ENCODE data around the gene DHTKD1.

The DHTKD1 gene, protein sequence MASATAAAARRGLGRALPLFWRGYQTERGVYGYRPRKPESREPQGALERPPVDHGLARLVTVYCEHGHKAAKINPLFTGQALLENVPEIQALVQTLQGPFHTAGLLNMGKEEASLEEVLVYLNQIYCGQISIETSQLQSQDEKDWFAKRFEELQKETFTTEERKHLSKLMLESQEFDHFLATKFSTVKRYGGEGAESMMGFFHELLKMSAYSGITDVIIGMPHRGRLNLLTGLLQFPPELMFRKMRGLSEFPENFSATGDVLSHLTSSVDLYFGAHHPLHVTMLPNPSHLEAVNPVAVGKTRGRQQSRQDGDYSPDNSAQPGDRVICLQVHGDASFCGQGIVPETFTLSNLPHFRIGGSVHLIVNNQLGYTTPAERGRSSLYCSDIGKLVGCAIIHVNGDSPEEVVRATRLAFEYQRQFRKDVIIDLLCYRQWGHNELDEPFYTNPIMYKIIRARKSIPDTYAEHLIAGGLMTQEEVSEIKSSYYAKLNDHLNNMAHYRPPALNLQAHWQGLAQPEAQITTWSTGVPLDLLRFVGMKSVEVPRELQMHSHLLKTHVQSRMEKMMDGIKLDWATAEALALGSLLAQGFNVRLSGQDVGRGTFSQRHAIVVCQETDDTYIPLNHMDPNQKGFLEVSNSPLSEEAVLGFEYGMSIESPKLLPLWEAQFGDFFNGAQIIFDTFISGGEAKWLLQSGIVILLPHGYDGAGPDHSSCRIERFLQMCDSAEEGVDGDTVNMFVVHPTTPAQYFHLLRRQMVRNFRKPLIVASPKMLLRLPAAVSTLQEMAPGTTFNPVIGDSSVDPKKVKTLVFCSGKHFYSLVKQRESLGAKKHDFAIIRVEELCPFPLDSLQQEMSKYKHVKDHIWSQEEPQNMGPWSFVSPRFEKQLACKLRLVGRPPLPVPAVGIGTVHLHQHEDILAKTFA
- total RNA-seq, result 43.9 to 51.5 reads per million in 2 donors

DNA sequence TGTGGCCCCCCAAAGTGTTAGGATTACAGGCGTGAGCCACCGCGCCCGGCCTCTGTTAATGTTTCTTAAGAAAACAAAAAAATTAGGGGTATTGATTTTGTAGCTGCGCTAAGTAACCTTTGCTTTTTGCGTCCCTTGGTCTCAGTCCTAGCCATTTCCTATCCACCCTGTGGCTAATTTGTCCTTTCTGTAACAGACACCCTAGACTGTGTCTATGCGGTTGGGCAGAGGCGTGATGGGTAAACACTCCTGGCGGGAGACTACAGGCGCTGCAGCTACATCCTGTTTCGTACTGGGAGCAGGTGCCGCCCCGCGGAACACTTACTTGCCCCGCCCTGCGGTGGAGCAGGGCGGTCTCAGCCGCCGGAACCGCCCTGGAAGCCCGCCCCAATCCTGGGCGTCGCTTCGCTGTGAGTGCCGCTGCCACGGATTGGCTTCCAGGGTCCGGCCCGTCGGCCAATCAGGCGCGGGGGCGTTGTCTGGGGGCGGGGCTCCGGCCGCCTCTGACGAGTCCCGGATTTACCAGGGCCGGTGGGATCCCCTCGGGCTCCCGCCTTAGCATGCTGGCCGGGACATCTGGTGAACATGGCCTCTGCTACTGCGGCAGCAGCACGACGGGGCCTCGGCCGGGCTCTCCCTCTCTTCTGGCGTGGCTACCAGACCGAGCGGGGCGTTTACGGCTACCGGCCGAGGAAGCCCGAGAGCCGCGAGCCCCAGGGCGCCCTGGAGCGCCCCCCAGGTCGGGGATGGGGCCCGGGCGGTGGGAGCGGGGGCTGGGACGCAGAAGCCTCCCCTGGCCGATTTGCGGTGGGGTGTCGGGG is at the start of gene DHTKD1:
Gene DHTKD1, plus strand, starts transcription at position 506 of the 821 bp plus-strand sequence. Its CDS starts 80 bp downstream, at position 586.
- DNase-seq, result peak; percentile 98

DNA sequence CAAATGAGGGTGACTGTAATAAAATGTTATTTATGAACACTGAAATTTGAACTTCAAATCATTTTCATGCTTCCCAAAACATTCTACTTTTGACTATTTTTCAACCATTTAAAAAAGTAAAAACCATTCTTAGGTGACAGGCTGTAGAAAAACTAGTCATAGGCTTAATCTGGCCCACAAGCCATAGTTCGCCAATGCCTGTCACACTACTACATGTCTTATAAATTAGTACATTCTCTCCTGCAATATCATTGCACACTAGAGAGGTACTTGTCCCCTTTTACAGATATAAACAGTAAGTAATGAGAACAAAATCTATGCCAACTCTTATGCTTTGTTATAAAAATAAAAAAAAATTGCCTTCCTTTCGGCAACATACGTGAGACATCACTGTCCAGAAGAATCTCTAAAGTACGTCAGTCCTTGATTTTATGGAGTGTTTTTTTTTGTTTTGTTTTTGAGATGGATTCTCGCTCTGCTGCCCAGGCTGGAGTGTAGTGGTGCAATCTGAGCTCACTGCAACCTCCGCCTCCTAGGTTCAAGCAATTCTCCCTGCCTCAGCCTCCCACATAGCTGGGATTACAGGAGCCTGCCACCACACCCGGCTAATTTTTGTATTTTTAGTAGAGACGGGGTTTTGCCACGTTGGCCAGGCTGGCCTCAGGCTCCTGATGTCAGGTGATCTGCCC is 49.3 kb upstream of the DHTKD1 start:
- DNase-seq, result no peak

DNA sequence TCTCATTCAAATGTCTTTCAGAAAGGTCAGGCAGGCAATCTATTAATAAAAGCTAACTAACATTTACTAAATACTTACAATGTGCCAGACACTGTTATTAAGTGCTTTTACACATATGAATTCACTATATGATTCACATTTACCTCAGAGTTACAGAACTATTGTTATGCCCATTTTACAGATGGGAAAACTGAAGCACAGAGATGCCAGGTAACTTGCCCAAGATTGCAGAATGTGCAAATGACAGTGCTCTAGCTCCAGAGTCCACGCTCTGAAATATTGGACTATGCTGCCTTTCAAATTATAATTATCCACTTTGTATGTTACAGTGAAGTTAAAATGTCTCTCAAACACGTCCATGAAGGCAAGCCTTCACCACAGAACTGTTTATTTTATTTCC is 48.2 kb upstream of the DHTKD1 start:
- no peak for DNase-seq

DNA sequence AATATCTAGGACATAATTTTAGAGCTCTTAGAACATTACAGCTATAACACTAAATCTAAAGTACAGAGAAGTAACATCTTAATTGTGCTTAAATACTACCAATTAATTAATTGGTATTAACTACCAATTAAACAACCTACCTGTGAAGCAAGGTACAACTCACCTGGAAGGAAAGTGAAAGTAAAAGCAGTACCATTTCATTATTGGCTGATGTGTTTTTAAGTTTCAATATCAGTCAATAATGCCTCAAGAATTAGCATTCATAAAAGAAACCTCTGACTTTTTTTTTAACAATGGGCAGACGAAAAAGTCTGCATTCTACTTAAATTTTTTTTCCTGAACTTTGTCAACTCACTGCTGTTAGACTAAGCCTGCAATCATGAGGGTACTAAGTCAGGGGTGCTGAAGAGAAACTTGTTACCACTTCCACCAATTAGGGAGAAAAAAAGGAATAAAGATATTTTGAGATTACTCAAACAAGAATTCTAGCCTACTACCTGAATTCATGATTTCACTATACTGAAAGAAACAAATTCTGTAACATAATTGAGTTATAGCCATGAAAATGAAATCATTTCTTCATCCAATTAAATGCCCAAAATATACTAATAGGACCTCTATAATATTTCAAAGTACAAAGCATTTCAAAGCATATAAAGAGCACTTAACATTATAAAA is 46.0 kb upstream of the DHTKD1 start:
- DNase-seq, result no peak

DNA sequence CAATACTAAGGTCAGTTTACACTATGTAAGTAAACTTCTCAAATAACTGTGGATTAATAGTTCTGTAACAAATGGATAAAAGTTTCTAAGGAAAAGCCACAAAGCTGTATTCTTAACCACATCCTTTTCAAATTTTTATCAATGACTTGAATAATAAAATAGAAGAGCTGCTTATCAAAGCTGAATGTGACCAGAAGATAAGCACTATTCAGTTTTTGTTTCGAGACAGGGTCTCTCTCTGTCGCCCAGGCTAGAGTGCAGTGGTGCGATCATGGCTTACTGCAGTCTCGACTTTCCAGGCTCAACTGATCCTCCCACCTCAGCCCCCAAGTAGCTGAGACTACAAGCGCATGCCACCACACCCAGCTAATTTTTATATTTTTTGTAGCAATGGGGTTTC is 43.2 kb upstream of the DHTKD1 start:
- DNase-seq, result no peak

DNA sequence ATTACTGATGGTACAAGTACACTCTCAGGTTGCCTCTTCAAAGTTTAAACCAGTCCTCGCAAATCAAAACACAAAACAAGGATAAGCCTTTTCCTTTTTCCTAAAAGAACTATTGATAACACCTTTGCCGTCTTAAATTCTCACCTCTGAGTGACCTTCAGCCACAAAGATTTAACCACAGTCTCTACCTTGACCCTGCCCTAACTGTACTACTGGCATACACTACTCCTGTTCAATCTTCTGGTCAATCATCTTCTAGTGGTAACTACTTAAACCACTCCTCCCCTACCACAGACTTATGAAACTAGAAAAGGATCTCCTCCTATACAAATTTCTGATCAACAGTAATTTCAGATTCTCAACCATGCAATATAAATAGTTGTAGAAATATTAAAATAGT is 41.2 kb upstream of the DHTKD1 start:
- DNase-seq, result no peak

DNA sequence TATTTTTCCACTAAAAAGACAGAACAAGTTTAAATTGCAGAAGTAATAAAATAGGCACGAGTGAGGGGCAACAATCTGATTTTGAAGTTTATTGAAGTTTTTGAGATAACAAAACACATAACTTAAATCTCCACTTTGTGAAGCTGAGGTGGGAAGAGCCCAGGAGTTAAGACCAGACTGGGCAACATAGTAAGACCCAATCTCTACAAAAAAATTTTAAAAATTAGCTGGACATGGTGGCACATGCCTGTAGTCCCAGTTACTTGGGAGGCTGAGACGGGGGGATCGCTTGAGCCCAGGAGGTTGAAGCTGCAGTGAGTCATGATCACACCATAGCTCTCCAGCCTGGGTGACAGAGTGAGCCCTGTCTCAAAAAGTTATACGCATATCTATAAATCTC is 37.4 kb upstream of the DHTKD1 start:
- DNase-seq, result no peak

DNA sequence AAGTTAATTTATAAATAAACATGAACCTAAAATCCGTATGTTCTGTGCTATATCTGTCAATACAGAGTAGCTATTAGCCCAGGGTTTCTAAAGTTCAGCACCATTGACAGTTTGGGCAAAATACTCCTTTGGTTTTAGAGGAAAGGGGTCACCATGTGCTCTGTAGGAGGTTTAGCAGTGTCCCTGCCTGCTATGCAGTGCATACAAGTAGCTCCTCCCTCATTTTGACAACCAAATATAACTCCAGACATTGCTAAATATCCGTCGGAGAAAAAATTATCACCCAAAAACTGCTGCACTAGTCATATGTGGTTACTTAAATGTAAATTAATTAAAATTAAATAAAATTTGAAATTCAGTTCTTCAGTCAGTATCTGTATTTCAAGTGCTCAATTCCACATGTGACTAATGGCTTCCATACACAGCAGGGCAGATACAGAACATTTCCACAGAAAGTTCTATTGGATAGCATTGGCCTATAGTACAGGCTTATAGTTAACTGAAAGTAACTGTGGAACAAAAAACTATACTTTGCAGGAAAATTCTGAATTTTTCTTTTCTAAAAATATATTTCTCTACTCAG is 32.6 kb upstream of the DHTKD1 start:
- DNase-seq, result no peak

DNA sequence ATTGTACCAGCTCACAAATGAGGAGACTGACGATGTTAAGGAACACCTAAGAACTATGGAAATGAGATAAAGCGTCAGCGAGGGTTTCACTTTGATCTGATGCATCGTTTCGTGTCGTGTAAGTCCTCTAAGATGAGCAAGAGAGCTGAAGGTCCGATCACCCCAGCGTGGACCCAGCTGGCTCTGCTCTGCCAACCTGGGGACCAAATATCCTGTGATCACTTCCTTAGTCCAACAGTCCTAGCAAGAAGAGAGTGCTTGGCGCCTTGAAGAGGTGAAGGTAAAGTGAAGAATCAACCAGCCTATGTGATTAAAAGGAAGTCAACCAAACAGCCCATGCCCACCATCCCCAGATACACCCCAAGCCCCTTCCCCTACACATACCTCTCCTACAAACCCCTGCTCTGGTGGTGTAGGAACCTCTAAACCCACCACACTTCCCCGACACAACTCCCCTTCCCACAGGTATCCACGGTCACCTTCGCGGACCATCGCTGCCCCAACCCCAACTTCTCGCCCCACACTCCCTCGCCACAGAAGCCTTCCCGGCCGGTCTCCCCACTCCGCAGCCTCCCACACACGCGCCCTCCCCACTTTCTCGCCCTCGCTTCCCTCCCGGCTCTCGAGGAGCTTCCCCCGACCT is 26.9 kb upstream of the DHTKD1 start:
- no peak for DNase-seq

DNA sequence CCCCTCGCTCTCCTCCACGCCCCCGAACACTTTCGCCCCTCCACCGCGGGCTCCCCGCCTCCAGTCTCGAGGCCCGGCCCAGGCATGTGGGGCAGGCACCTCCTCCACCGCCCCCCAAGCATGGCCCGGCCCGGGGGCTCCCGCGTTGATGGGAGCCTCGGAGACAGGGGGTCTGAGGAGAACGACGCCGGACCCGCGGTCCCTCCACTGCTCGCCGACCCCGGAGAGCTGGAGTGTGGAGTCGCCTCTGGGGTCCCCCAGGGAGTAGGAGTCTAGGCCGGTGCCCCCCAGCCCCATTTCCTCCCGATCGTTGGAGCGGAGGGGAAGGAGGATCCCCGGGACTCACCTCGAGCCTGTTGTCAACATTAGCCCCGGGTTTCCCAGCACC is 26.4 kb upstream of the DHTKD1 start:
- peak; percentile 48 for DNase-seq

DNA sequence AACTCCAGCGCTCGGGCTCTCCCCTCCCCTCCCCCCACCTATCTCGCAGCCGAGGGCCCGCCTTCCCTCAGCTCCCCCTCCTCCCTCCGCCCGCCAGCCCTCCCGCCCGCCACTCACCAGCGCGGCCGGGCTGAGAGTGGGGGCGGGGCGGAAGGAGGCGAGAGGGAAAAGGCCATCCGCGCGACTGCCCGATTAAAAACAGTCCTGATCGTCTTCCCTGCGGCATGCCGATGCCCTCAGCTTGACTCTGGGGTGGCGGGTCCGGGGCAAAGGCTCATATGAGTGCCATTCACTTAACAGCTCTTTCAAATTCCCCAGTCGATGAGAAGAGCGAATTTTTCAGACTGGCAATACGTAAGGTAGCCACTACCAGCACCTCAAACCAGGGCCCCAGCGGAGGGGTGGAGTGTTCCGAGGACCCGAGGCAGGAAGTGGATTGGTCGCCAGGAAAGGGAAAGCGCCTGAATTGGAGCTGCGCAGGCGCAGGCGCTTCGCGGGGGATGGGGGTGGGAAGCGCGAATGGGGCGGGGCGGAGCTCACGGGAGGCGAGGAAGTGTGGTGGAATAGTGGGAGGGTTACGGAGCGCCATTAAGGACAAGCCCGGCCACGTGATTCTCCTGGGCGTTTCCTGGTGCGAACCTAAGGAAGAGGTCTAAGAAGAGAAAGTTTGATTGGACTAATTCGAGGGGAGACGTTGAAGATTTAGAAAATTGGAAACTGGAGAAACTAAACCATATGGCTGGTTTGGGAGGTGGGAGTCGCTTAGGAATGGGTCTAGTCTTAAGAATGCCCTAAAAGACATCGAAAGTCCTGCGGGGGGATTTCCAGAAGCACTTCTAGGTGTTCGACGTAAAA is 25.7 kb upstream of the DHTKD1 start, which contains the start of gene UPF2:
Gene UPF2, minus strand, starts transcription at position 13 of the 855 bp plus-strand sequence. CDS start 7,386 bp downstream, outside the sequence.
- peak; percentile 89 for DNase-seq

DNA sequence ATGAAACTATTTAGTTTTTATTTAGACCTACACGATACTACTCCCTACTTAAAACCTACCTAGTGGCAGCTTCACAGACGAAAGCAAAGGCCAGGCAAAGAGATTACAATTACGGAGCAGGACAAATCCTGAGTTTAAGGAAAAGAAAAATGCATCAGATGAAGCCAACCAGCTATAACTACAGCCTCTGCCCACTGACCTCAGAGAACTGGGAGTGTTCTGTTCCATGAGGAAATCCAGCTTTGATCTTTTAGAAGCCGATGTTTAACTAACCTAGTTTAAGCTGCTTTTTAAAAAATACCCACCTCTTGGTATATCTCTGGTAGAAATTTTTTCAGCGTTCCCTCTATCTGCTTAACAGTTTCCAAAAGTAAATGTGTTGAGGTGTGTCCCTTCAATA is 23.2 kb upstream of the DHTKD1 start:
- no peak for DNase-seq

DNA sequence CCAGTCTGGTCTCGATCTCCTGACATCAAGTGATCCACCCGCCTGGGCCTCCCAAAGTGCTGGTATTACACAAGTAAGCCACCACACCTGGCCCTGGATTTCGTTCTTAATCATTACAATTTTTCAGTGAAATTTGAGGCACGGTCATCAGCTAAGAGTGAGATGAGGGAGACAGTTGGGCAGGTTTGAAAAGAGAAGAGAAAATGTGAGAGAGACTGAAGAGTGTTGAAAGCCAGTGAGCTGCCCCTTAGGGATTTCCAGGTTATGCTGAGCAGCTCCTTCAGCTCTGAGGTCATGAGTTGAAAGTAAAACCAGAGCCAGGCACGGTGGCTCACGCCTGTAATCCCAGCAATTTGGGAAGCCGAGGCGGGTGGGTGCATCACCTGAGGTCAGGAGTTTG is 20.2 kb upstream of the DHTKD1 start:
- DNase-seq, result no peak

DNA sequence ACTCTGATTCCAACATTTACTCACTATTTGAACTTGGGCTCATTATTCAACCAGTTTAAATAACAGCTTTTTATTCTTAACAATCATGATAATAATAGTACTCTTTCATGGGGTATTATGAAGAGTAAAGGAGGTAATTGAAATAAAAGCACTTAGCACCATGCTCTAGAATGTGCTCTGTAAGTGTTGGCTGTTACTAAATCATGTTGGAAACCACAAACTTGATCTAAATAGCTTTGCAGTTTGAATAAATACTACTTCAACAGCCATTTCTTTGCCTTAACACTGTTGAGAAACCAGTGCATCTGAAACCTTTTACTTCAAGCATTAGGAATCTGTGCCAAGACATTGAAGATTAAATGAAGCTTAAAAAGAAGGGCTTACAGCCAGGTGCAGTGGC is 18.2 kb upstream of the DHTKD1 start:
- no peak for DNase-seq

DNA sequence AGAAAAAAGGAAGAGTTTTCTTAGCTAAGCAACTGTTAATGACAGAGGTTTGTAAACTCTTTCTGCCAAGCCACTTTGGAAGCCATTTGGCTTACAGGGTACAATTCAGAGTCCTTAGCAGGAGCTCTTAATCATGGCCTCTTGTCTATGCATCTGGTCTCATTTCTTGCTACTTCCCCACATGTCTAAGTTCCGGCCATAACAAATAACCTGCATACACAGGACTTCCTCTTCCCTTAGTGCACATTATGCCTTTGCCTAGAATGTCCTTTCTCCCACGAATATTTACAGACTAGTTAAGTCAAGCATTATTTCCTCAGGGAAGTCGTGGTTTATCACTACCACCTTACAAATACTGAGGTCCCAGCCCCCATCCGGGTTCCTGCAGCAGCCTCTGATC is 17.5 kb upstream of the DHTKD1 start:
- DNase-seq, result no peak

DNA sequence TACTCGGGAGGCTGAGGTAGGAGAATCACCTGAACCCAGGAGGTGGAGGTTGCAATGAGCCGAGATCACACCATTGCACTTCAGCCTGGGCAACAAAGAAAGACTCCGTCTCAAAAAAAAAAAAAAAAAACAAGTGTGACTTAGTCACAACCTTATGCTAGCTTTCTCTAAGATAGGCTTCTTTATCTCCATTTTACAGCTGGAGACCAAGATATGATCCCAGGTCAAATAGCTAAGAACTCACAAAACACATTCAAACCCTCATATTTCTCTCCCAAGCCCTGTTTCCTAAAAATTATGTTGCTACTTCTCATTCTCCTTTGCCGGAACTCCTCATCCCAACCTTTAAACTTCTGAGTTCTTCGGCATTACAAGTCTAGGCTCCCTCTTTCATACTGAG is 13.0 kb upstream of the DHTKD1 start:
- no peak for DNase-seq

DNA sequence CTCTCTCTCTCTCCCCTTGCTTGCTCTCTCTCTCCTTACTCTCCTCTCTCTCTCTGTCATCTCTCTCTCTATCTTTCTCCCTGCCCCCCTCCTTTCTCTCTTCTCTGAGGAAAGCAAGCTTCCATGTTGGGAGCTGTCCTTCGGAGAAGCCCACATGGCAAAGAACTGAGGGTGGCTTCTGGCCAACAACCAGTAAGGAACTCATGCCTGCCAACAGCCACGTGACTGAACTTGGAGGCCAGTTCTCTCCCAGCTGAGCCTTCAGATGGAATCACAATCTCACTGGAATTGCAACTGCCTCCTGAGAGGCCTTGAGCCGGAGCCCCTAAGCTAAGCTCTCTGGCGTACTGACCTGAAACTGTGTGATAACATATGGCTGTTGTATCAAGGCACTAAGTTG is 12.0 kb upstream of the DHTKD1 start:
- no peak for DNase-seq

DNA sequence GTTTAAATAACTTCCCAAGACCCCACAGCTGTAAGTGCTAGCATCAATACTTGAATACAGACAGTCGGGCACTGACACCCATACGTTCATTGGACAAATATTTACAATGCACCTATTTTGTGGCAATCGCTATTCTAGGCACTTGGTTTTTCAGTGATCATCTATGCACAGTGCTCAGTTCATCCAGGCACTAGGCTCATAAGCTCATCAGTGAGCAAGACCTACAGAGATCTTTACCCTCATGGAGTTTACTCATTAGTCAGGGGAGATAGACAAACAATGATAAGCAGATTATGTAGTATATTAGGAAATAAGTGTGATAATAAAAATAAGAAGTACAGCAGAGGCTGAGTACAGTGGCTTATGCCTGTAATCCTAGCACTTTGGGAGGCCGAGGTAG is 7.6 kb upstream of the DHTKD1 start:
- DNase-seq, result no peak

DNA sequence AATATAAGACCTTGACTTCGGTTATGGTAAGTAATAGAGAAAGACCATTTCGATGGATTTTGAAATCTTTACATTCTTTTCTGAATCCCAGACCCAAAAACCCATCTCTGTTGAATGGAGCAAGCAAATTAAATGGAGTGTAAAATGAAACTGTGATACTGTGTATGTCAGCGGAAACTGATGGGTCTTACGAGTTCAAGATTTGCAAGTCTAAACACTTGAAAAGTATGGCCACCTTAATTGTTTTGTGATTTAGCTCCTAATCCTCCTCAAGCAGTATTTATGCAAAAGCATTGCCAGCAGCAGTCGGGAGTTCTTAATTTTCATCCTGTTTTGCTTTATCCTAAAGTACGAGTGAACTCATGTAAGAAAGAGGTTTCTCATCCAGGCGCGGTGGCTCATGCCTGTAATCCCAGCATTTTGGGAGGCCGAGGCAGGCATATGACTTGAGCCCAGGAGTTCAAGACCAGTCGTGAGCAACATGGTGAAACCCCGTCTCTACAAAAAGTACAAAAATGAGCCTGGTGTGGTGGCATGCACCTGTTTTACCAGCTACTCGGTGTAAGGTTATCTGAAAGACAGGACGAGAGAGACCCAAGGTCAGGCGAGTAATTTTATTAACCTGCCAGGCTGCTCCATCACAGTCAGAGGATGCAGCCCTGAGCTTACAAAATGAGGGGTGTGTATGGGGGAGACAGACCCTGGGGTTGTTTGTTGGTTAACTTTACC is 5.8 kb upstream of the DHTKD1 start:
- DNase-seq, result no peak
